GM23338 (cell line): Measurements from ENCODE around the gene S100A7. TPM values are rescaled to one million over a fixed set of nuclear protein-coding genes. Genes with fewer than 3 reads are reported as not detected.

Experiments used
- ATAC-seq: fragments of 200-7000 bp; cut with Tn5 transposase; 3 replicates; pipeline ENCODE4 v1.9.1; 2020
- DNase-seq: peaks from one replicate; pipeline ENCODE4 v3.0.0-alpha.2; 2015; ENCODE audit warnings: low spot score
- H2AFZ ChIP-seq: fragments of 200-600 bp; sonication (generic); 2 replicates; pipeline ENCODE4 v1.8.0; 2016; ENCODE audit warnings: antibody characterized with exemption, mild to moderate bottlenecking, moderate library complexity
- H3F3A ChIP-seq: fragments of 200-600 bp; sonication (generic); replicated peaks from 2 replicates; pipeline ENCODE4 v1.8.0; 2017; ENCODE audit warnings: antibody characterized with exemption, mixed run types, low read depth
- H3K27ac ChIP-seq: fragments of 200-600 bp; sonication (generic); 2 replicates; pipeline ENCODE4 v1.6.1; 2016; ENCODE audit warnings: low read depth
- H3K27me3 ChIP-seq: fragments of 200-600 bp; sonication (generic); 2 replicates; pipeline ENCODE4 v1.8.0; 2016; ENCODE audit warnings: mild to moderate bottlenecking, mixed run types, moderate library complexity; ENCODE audit not compliant: insufficient read depth
- H3K36me3 ChIP-seq: fragments of 200-600 bp; sonication (generic); 2 replicates; pipeline ENCODE4 v1.8.0; 2016; ENCODE audit warnings: mild to moderate bottlenecking; ENCODE audit not compliant: insufficient read depth
- H3K4me1 ChIP-seq: fragments of 200-600 bp; sonication (generic); 2 replicates; pipeline ENCODE4 v1.8.0; 2016; ENCODE audit warnings: mild to moderate bottlenecking, moderate library complexity; ENCODE audit not compliant: insufficient read depth
- H3K4me2 ChIP-seq: fragments of 200-600 bp; sonication (generic); 2 replicates; pipeline ENCODE4 v1.7.1; 2017; ENCODE audit warnings: mixed run types
- H3K4me3 ChIP-seq: fragments of 200-600 bp; sonication (generic); 2 replicates; pipeline ENCODE4 v1.6.1; 2016; ENCODE audit warnings: mixed run types
- H3K79me2 ChIP-seq: fragments of 200-600 bp; sonication (generic); replicated peaks from 2 replicates; pipeline ENCODE4 v1.8.0; 2017; ENCODE audit warnings: mild to moderate bottlenecking; ENCODE audit not compliant: insufficient read depth
- H3K9me2 ChIP-seq: fragments of 200-600 bp; sonication (generic); 2 replicates; pipeline ENCODE4 v1.8.0; 2017; ENCODE audit not compliant: insufficient read depth
- H4K20me1 ChIP-seq: fragments of 200-600 bp; sonication (generic); replicated peaks from 2 replicates; pipeline ENCODE4 v1.8.0; 2017; ENCODE audit warnings: mild to moderate bottlenecking; ENCODE audit not compliant: insufficient read depth
- H3K27ac Mint-ChIP-seq: 2 replicates; pipeline ENCODE4 v1.8.0; 2020; ENCODE audit warnings: inconsistent platforms, mild to moderate bottlenecking, moderate library complexity, mixed read lengths
- H3K27me3 Mint-ChIP-seq: 3 replicates; pipeline ENCODE4 v1.8.0; 2022; ENCODE audit warnings: low read depth, mild to moderate bottlenecking, moderate library complexity, mixed read lengths, inconsistent platforms; ENCODE audit not compliant: insufficient read depth, poor library complexity
- H3K36me3 Mint-ChIP-seq: 3 replicates; pipeline ENCODE4 v1.8.0; 2021; ENCODE audit warnings: low read depth, mild to moderate bottlenecking, inconsistent platforms, moderate library complexity, mixed read lengths
- H3K4me1 Mint-ChIP-seq: 3 replicates; pipeline ENCODE4 v1.8.0; 2020; ENCODE audit warnings: mild to moderate bottlenecking, inconsistent platforms, mixed read lengths
- H3K4me3 Mint-ChIP-seq: 3 replicates; pipeline ENCODE4 v1.8.0; 2021; ENCODE audit warnings: moderate library complexity, mild to moderate bottlenecking, inconsistent platforms, mixed read lengths
- H3K9me3 Mint-ChIP-seq: 3 replicates; pipeline ENCODE4 v1.8.0; 2020; ENCODE audit warnings: moderate library complexity, mild to moderate bottlenecking, inconsistent platforms, mixed read lengths
- EZH2 ChIP-seq: fragments of 200-600 bp; sonication (generic); IDR thresholded peaks from one replicate; pipeline ENCODE4 v1.8.0; 2017; ENCODE audit warnings: antibody characterized with exemption, mild to moderate bottlenecking, low read depth; ENCODE audit not compliant: unreplicated experiment
- EZH2phosphoT487 ChIP-seq: fragments of 200-600 bp; sonication (generic); IDR thresholded peaks from one replicate; pipeline ENCODE4 v1.8.1; 2018; ENCODE audit warnings: antibody characterized with exemption; ENCODE audit not compliant: unreplicated experiment
- JUNB ChIP-seq: IDR thresholded peaks from one replicate; pipeline ENCODE4 v1.6.1; 2016; ENCODE audit warnings: antibody characterized with exemption; ENCODE audit not compliant: unreplicated experiment
- NANOG ChIP-seq: IDR thresholded peaks from 2 replicates; pipeline ENCODE4 v1.6.1; 2016; ENCODE audit warnings: antibody characterized with exemption, borderline replicate concordance
- STAT1 ChIP-seq: IDR thresholded peaks from one replicate; pipeline ENCODE4 v1.6.1; 2016; ENCODE audit warnings: antibody characterized with exemption; ENCODE audit not compliant: unreplicated experiment
- polyA plus RNA-seq: library from polyadenylated mRNA; unstranded; fragments of >200 nt; fragmentation: Nextera tagmentation; extraction: Ambion mirVana; gene quantifications from 2 replicates; pipeline ENCODE4 v1.2.1, GENCODE V29; 2016
- total RNA-seq: library from RNA; depleted of rRNA; stranded (reverse); fragments of >200 nt; shearing (Covaris generic); gene quantifications from 2 replicates; pipeline ENCODE4 v1.2.3, GENCODE V29; 2014
- TF ChIP-seq, protein P1 (sequence below): fragments of 250-450 bp; sonication (Bioruptor Pico); IDR thresholded peaks from 2 replicates; pipeline ENCODE4 v1.5.0; 2020; ENCODE audit warnings: mild to moderate bottlenecking, moderate library complexity
- TF ChIP-seq, protein P2 (sequence below): IDR thresholded peaks from one replicate; pipeline ENCODE4 v1.6.1; 2018; ENCODE audit warnings: antibody characterized with exemption; ENCODE audit not compliant: unreplicated experiment

Gene S100A7
- total and polyA plus RNA-seq, 2 experiments from 2014 or later: not detected

DNA sequence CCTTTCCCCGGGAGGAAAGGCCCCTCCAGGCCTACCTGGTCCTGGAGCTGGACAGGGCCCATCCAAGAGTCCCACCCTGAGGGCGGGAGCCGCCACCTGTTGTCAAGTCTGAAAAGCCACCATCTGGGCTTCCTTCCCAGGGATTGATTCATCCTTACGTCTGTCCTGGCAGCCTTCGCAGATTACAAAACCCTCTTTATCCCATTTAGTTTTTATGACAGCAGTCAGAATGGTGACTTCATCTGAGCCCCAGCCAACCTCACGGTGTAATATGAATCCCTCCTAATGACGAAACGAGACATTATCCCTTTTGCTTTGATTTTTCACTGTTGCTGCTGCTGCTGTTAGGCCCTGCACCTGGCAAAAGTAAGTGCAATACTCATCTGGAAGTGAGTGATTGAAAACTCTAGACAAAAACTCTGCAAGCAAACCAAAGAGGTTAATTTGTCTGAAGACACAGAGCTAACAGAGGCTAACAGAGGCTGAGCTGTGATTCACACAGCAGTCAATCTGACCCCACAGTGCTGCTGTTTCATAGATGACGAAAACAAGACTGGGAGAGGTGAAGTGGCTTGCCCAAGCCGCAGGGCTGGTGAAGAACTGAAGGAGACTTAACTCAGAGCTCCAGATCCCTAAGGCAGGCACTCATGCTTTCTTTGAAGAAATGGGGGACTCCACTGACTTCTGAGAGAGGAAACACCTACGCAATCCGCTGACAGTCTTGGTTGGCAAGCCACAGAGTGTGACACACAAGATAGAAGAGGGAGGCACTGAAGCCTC is 30.0 kb upstream of the S100A7 start:
- Histone ChIP-seq H3F3A (no peaks in the 10 kb centered on the region), H3K27ac (no peak overlapping the region), H3K79me2 (no peaks in the 10 kb centered on the region), H3K4me3 (no peak overlapping the region), H3K9me2 (no peaks in the 10 kb centered on the region), H3K4me2 (no peak overlapping the region), H4K20me1 (no peaks in the 10 kb centered on the region), H2AFZ (peak overlapping the region; percentile 64), H3K4me1 (peaks cover 5% of the 10 kb centered on the region; the same call in 1 of the 2 replicates), H3K36me3 (no peaks in the 10 kb centered on the region), H3K27me3 (no peaks in the 10 kb centered on the region)
- no peaks in the 10 kb centered on the region for H3K9me3 Mint-ChIP-seq
- H3K27me3 Mint-ChIP-seq: peaks cover 2% of the 10 kb centered on the region
- H3K27ac Mint-ChIP-seq: no peak overlapping the region
- TF ChIP-seq NANOG (no peak), JUNB (no peak), EZH2 (no peak), EZH2phosphoT487 (no peak), STAT1 (no peak)
- TF ChIP-seq, protein P1, sequence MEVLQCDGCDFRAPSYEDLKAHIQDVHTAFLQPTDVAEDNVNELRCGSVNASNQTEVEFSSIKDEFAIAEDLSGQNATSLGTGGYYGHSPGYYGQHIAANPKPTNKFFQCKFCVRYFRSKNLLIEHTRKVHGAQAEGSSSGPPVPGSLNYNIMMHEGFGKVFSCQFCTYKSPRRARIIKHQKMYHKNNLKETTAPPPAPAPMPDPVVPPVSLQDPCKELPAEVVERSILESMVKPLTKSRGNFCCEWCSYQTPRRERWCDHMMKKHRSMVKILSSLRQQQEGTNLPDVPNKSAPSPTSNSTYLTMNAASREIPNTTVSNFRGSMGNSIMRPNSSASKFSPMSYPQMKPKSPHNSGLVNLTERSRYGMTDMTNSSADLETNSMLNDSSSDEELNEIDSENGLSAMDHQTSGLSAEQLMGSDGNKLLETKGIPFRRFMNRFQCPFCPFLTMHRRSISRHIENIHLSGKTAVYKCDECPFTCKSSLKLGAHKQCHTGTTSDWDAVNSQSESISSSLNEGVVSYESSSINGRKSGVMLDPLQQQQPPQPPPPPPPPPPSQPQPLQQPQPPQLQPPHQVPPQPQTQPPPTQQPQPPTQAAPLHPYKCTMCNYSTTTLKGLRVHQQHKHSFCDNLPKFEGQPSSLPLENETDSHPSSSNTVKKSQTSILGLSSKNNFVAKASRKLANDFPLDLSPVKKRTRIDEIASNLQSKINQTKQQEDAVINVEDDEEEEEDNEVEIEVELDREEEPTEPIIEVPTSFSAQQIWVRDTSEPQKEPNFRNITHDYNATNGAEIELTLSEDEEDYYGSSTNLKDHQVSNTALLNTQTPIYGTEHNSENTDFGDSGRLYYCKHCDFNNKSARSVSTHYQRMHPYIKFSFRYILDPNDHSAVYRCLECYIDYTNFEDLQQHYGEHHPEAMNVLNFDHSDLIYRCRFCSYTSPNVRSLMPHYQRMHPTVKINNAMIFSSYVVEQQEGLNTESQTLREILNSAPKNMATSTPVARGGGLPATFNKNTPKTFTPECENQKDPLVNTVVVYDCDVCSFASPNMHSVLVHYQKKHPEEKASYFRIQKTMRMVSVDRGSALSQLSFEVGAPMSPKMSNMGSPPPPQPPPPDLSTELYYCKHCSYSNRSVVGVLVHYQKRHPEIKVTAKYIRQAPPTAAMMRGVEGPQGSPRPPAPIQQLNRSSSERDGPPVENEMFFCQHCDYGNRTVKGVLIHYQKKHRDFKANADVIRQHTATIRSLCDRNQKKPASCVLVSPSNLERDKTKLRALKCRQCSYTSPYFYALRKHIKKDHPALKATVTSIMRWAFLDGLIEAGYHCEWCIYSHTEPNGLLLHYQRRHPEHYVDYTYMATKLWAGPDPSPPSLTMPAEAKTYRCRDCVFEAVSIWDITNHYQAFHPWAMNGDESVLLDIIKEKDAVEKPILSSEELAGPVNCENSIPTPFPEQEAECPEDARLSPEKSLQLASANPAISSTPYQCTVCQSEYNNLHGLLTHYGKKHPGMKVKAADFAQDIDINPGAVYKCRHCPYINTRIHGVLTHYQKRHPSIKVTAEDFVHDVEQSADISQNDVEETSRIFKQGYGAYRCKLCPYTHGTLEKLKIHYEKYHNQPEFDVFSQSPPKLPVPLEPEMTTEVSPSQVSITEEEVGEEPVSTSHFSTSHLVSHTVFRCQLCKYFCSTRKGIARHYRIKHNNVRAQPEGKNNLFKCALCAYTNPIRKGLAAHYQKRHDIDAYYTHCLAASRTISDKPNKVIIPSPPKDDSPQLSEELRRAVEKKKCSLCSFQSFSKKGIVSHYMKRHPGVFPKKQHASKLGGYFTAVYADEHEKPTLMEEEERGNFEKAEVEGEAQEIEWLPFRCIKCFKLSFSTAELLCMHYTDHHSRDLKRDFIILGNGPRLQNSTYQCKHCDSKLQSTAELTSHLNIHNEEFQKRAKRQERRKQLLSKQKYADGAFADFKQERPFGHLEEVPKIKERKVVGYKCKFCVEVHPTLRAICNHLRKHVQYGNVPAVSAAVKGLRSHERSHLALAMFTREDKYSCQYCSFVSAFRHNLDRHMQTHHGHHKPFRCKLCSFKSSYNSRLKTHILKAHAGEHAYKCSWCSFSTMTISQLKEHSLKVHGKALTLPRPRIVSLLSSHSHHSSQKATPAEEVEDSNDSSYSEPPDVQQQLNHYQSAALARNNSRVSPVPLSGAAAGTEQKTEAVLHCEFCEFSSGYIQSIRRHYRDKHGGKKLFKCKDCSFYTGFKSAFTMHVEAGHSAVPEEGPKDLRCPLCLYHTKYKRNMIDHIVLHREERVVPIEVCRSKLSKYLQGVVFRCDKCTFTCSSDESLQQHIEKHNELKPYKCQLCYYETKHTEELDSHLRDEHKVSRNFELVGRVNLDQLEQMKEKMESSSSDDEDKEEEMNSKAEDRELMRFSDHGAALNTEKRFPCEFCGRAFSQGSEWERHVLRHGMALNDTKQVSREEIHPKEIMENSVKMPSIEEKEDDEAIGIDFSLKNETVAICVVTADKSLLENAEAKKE (CRISPR knock-in tag): no peak
- TF ChIP-seq, protein P2, sequence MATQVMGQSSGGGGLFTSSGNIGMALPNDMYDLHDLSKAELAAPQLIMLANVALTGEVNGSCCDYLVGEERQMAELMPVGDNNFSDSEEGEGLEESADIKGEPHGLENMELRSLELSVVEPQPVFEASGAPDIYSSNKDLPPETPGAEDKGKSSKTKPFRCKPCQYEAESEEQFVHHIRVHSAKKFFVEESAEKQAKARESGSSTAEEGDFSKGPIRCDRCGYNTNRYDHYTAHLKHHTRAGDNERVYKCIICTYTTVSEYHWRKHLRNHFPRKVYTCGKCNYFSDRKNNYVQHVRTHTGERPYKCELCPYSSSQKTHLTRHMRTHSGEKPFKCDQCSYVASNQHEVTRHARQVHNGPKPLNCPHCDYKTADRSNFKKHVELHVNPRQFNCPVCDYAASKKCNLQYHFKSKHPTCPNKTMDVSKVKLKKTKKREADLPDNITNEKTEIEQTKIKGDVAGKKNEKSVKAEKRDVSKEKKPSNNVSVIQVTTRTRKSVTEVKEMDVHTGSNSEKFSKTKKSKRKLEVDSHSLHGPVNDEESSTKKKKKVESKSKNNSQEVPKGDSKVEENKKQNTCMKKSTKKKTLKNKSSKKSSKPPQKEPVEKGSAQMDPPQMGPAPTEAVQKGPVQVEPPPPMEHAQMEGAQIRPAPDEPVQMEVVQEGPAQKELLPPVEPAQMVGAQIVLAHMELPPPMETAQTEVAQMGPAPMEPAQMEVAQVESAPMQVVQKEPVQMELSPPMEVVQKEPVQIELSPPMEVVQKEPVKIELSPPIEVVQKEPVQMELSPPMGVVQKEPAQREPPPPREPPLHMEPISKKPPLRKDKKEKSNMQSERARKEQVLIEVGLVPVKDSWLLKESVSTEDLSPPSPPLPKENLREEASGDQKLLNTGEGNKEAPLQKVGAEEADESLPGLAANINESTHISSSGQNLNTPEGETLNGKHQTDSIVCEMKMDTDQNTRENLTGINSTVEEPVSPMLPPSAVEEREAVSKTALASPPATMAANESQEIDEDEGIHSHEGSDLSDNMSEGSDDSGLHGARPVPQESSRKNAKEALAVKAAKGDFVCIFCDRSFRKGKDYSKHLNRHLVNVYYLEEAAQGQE: no peak
- ATAC-seq: no peak
- H3K4me1 Mint-ChIP-seq: peaks cover 26% of the 10 kb centered on the region
- DNase-seq: peak; percentile 25
- no peak overlapping the region for H3K4me3 Mint-ChIP-seq
- no peaks in the 10 kb centered on the region for H3K36me3 Mint-ChIP-seq
